Measurements from ENCODE around the gene TGM1. TPM values are rescaled to one million over a fixed set of nuclear protein-coding genes. Genes with fewer than 3 reads are reported as not detected.
A peak's percentile ranks its signal among the peaks of the same experiment; 100 is the strongest.

Gene TGM1
- total RNA-seq, 1 experiment from 2014 or later: 26.2 TPM

DNA sequence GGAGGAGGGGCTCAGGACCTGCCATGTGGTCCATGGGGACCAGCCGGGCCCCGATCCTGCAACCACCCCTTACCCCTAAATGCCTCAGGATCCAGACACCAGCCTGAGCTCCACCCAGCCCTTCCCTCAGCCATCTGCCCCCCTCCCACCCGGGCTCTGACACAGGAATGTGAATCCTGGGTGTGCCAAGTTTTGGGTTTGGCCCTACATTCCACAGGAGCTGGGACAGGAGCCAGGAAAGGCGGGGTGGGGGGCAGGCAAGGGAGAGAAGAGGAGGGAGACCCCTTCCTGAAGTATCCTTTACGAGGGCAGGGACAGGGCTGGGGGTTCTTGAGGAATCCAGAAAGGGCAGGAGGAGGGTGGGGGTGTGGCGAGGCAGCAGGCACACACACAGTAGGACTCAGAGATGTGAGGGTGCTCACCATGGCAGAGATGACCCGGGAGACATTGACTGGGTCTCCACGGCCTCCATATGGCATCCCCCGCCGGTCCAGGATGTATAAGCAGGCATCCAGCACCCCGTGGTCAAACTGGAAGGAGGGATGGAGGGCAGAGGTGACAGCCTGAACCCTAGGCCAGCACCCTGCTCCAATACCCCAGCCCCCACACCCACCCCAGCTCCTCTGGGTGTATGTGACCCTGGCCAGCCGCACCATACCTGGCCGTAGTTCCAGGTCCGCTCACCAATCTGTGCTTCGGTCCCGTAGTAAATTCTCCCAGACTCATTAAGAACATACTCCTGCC lies 3.5 kb downstream of the TGM1 start:
- DNase-seq (ENCODE audit: unreplicated experiment): peak; percentile 66
- Mint-ChIP-seq H3K27me3 (ENCODE audit: insufficient read depth, unreplicated experiment) (no peaks in the 10 kb centered on the region), H3K36me3 (ENCODE audit: insufficient read depth, unreplicated experiment) (peaks cover 23% of the 10 kb centered on the region), H3K4me1 (ENCODE audit: insufficient read depth, unreplicated experiment) (peaks cover 48% of the 10 kb centered on the region), H3K9me3 (ENCODE audit: unreplicated experiment) (no peaks in the 10 kb centered on the region), H3K4me3 (ENCODE audit: unreplicated experiment) (peak overlapping the region; percentile 57), H3K27ac (ENCODE audit: low read depth, unreplicated experiment) (peak overlapping the region; percentile 97)
- BruUV-seq (replicated peaks): no TSS peak
- TF ChIP-seq, protein P1, sequence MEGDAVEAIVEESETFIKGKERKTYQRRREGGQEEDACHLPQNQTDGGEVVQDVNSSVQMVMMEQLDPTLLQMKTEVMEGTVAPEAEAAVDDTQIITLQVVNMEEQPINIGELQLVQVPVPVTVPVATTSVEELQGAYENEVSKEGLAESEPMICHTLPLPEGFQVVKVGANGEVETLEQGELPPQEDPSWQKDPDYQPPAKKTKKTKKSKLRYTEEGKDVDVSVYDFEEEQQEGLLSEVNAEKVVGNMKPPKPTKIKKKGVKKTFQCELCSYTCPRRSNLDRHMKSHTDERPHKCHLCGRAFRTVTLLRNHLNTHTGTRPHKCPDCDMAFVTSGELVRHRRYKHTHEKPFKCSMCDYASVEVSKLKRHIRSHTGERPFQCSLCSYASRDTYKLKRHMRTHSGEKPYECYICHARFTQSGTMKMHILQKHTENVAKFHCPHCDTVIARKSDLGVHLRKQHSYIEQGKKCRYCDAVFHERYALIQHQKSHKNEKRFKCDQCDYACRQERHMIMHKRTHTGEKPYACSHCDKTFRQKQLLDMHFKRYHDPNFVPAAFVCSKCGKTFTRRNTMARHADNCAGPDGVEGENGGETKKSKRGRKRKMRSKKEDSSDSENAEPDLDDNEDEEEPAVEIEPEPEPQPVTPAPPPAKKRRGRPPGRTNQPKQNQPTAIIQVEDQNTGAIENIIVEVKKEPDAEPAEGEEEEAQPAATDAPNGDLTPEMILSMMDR (IDR thresholded peaks at IDR 0.05; ENCODE audit: unreplicated experiment): no peak
- intact Hi-C loops (cut with micrococcal nuclease): no loop called here
- CTCF ChIA-PET: interaction anchor here (1.3 to 32.3 kb wide), 4 partner anchors 11 to 49 kb away, joined by 7 to 457 read pairs (median 213); partner anchors contain the start of genes CIDEB, DHRS1, LTB4R2 and NOP9
- POLR2A ChIA-PET: interaction anchor here (0.5 to 4.0 kb wide), 14 partner anchors 11 to 145 kb away, joined by 3 to 24 read pairs (median 5); partner anchors contain the start of genes CHMP4A, DCAF11, NRL and RABGGTA

DNA sequence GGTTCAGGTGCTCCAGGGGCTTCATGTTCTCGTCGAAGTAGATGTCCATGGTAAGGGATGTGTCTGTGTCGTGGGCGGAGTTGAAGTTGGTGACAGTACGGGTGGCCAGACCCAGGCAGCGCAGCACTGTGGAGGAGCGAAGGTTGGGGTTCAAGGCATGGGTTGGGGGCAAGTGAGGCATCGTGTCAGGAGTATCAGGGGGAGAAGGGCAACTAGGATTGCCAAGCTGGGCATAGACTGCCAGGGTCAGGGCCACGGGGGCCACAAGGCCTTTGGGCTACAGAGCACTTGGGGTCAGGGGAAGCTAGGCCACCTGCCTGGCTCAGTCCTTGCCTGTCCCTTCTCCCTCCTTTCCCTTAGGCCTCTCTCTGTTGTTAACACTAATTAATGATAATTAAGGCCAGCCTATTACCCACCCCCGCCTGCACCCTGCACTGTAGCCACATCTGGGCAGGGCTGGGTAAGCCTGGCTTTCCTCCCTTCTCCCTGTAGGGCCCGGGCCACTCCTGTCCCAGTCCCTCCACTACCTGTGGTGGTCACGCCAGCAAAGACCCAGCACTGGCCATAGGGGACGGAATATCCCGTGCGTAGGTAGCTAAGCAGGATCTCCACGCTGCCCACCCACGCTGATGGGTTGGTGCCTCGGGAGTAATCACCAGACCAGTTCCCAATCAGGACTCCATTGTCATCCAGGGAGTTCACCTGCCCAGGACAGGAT lies 4.3 kb downstream of the TGM1 start:
- BruUV-seq (replicated peaks): TSS peak; percentile 21
- TF ChIP-seq, protein P1 (IDR thresholded peaks at IDR 0.05; ENCODE audit: unreplicated experiment): no peak
- H3K27me3 Mint-ChIP-seq (ENCODE audit: insufficient read depth, unreplicated experiment): no peaks in the 10 kb centered on the region
- H3K4me1 Mint-ChIP-seq (ENCODE audit: insufficient read depth, unreplicated experiment): peaks cover 40% of the 10 kb centered on the region
- no peak for DNase-seq (ENCODE audit: unreplicated experiment)
- H3K36me3 Mint-ChIP-seq (ENCODE audit: insufficient read depth, unreplicated experiment): peaks cover 24% of the 10 kb centered on the region
- POLR2A ChIA-PET: interaction anchor here (0.5 to 4.0 kb wide), 16 partner anchors 12 to 144 kb away, joined by 3 to 24 read pairs (median 5); partner anchors contain the start of genes CHMP4A, DCAF11, NRL and RABGGTA
- intact Hi-C loops (cut with micrococcal nuclease): no loop called here
- CTCF ChIA-PET: interaction anchor here (1.1 to 32.3 kb wide), 5 partner anchors 12 to 178 kb away, joined by 3 to 457 read pairs (median 34); partner anchors contain the start of genes CIDEB, DHRS1, LTB4R2 and NOP9
- H3K27ac Mint-ChIP-seq (ENCODE audit: low read depth, unreplicated experiment): peak overlapping the region; percentile 97
- H3K4me3 Mint-ChIP-seq (ENCODE audit: unreplicated experiment): peak overlapping the region; percentile 57
- H3K9me3 Mint-ChIP-seq (ENCODE audit: unreplicated experiment): no peaks in the 10 kb centered on the region

DNA sequence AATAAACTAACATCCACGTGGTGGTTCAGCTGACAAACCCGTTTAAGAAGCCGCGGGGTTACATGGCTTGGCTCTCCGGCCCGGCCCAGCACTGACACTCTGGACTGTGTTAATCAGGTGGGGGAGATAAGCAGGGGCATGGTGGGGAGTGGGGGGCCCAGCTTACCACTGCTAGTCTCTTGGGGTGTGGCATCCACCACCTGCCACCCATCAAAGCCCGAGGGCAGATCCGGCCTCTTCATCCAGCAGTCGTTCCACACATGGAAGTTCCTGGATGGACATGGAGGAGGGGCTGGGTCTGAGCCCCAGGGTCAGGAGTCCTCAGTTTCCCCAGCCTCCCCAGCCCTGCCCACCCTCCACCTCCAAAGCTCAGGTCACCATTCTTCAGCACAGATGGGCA lies 4.9 kb downstream of the TGM1 start:
- TF ChIP-seq, protein P1 (IDR thresholded peaks at IDR 0.05; ENCODE audit: unreplicated experiment): no peak
- ChIA-PET CTCF (interaction anchor here (1.1 to 32.3 kb wide), 4 partner anchors 16 to 178 kb away, joined by 3 to 457 read pairs (median 213); partner anchors contain the start of genes CIDEB, DHRS1, LTB4R2 and NOP9), POLR2A (interaction anchor here (0.5 to 4.0 kb wide), 10 partner anchors 9 to 143 kb away, joined by 3 to 24 read pairs (median 4); partner anchors contain the start of genes DCAF11, MDP1, NRL and RABGGTA)
- intact Hi-C loops (cut with micrococcal nuclease): no loop called here
- H3K27me3 Mint-ChIP-seq (ENCODE audit: insufficient read depth, unreplicated experiment): no peaks in the 10 kb centered on the region
- no peaks in the 10 kb centered on the region for H3K9me3 Mint-ChIP-seq (ENCODE audit: unreplicated experiment)
- peak overlapping the region; percentile 97 for H3K27ac Mint-ChIP-seq (ENCODE audit: low read depth, unreplicated experiment)
- H3K36me3 Mint-ChIP-seq (ENCODE audit: insufficient read depth, unreplicated experiment): peaks cover 27% of the 10 kb centered on the region
- BruUV-seq (replicated peaks): no TSS peak
- H3K4me1 Mint-ChIP-seq (ENCODE audit: insufficient read depth, unreplicated experiment): peaks cover 39% of the 10 kb centered on the region
- H3K4me3 Mint-ChIP-seq (ENCODE audit: unreplicated experiment): no peak overlapping the region
- DNase-seq (ENCODE audit: unreplicated experiment): no peak

Data from MCF 10A (cell line).